ENCODE measurements around the gene NEK10. TPM values are rescaled to one million over a fixed set of nuclear protein-coding genes. Genes with fewer than 3 reads are reported as not detected.
"Not testable (repeated sequence)": the region's sequence is repeated elsewhere in the genome, so short reads cannot be mapped to it uniquely, and the experiment has no call there.

The NEK10 gene
- total RNA-seq, 1 donor from 2014 or later = 2.4 TPM

DNA sequence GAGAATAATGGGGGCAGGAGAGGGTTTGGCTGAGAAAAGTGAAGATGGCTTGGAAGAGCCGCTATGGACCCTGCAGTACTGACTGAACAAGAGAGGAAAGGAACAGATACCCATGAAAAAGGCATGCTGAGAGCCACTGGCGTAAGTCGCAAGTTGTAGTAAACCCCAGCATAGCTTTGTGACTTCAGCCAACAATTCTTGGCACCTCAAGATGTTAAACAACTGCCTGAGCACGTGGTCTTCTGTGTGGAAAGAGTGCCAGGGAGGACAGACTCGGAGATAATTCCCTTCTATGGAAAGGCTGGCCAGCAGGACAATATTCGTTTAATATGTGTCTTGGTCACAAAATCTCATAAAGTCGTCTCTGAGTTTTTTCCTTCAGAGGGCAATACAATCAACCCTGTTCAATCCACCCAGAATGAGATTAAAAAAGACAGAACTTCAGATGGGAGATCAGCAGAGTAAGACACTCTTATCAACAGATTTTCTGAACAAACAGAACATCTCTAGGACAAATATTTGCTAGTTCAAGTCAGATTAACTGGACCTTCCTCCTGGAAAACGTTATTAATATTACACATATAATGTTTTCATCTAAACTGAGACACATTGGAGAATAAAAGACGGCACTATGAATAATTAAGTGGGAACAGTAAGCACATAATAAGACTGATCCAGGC lies 49.2 kb downstream of the NEK10 start:
- ATAC-seq (peak; percentile 92), DNase-seq (ENCODE audit: low spot score) (peak; percentile 77)

DNA sequence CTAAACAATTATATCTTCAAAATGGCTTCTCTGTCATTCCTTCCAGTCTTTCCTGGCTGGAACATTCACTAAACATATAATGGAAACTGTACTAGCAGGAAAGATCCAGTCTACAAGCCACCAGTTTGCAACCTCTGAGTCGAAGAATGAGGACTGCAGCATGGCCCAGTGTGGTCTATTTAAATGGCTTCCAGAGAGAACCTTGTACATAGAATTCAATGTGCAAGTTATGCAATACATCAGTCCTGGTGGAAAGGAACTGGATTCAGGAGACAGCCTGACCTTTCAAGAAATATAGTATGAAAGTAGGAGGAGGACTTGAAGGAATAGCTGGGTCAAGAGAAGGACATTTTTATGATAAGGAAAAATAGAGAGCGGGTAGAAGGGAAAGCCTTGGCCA lies 49.9 kb downstream of the NEK10 start:
- no peak for DNase-seq (ENCODE audit: low spot score)
- peak; percentile 20 for ATAC-seq

DNA sequence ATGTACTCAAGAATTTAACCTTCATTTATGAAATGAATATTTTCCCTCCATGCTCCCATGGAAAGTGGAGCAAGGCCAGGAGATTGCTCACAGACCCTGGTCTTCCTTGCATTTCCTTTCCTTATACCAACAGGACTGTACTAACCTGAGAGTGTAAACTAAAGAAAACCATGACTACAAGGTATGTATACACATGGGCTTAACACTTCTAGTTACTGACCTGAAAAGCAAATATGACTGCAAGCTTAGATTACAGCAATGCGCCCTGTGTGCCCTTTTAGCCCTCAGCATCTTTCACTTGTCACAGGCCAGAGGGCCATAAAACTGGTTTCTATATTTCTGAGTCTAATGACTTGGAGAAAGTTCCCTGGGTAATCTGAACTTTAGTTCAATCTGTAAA lies 52.1 kb downstream of the NEK10 start:
- ATAC-seq (peak; percentile 63), DNase-seq (ENCODE audit: low spot score) (no peak)

DNA sequence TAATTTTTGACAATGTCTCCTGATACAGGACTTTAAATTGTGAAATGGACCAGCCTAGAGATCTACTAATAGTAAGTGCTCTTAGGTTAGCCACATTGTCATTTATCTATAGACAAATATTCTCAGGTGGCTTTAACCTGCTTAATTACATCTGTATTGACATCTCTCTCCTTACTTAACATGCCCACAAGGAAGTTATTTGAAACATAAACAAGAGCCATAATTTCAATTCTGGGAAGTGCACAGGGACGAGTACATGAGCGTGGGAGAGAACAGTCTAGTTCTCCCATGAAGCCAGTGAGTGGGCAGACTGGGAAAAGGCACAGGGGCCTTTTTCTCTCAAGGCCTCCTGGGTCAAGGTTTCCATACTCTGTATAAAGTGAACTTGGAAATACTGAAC lies 54.2 kb downstream of the NEK10 start:
- ATAC-seq = no peak
- no peak for DNase-seq (ENCODE audit: low spot score)

DNA sequence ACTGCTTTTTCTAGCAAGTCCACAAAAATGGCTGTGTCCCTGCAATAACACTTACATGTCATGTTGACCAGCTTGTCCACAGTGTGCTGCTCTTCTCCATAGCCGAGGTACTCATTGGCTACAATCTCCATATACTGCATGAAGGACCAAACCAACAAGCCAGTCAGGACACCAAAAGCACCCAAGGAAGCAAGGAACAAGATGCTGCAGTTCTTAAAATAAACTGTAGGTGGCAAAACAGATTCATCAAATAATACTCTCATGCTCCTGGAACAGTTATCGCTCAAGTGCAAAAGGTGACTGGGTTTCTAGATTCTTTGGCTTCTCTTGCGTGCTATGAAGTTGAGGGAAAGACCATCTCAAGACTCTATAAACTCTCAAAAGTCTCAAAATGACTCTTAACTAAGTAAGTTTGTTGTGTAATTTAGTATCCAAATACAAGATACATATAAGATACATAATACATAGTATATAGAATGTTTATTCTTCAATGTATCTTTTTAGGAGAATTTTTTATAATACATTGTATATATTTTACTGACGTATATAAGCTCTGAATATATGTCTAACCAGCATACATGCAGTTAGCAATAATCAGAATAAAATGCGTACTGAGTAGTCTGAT lies 57.0 kb downstream of the NEK10 start:
- ATAC-seq = peak; percentile 98
- no peak for DNase-seq (ENCODE audit: low spot score)

DNA sequence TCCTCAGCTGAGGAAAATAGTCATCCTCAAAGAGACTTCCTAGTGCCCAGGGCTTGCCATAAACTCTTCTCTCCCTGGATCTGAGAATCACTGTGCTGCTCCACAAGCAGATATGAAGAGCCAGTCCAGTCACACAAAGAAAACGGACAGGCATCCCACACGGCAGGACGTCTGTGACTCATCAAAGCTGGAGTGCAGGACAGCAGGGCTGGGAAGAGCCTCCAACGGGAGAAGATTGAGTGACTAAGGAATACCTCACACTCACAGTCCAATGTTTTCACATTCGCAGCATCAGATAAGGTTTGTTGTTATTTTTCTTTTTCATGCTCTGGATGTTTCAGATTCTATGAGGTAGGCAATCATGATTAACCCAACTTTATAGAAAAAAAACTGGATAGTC lies 57.8 kb downstream of the NEK10 start:
- ATAC-seq (no peak), DNase-seq (ENCODE audit: low spot score) (no peak)

DNA sequence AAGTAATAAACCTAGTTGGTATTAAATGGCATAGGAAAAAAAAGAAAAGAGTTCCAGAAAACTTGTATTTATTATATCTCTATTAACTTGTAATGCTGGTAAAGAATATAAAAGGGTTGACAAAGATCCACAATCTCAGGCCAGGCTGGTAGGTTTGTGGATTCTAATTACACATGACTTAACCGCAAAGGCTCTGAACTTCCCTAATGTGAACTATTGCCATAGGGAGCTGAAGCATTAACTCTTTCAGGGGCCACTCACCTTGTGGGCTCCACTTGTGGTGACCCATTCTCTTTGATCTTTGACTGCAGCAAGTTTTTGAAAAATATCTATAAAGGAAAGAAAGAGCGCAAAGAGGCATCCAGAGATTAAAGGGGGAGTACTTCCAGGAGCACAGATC lies 58.5 kb downstream of the NEK10 start:
- DNase-seq (ENCODE audit: low spot score) (no peak), ATAC-seq (no peak)

DNA sequence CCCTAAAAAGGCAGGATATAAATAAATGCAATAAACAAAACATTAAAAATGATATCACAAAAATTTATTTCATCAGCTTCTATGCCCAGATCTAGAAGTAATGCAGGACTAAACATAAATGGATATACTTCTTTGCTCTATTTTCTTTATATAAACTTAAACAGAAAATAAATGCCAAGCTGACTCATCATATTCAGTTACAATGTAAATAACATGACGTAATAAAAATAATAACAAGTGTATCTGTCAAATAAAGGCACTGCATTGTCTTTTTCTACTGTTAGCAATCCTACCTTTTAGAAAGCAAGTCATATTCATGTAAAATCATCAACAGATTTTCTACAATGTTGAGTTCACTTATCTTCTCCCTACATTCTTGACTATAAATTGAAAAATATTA lies 61.6 kb downstream of the NEK10 start:
- DNase-seq (ENCODE audit: low spot score) = no peak
- ATAC-seq = no peak

DNA sequence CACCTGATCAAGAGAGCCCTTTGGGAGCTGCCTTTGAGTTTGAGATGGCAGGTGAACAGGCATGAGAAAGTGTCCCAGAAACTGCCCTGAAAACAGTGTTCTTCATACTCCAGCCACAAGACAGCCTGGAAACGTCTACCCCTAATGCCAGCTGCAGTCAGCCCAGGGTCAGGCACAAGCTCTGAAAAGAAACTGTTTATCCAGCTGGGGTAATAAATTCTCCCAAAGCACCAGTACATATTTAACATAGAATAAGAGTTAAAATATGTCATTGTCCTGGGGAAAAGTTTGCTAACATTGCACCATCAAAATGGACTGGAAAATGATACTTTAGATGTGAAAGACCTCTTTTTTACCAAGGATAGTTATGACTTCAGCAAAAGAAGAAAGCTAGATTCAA lies 66.3 kb downstream of the NEK10 start:
- ATAC-seq (no peak), DNase-seq (ENCODE audit: low spot score) (no peak)

DNA sequence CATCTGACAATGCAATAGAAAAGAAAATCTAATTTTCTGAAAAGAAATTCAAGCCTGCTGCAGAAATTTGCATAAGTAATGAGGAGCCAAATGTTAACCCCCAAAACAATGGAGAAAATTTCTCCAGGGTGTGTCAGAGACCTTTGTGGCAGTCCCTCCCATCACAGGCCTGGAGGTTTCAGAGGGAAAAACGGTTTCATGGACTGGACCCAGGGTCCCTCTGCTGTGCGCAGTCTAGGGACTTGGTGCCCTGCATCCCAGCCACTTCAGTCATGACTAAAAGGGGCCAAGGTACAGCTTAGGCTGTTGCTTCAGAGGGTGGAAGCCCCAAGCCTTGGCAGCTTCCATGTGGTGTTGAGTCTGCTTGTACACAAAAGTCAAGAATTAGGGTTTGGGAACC lies 70.2 kb downstream of the NEK10 start:
- not testable (repeated sequence) for DNase-seq (ENCODE audit: low spot score); ATAC-seq

DNA sequence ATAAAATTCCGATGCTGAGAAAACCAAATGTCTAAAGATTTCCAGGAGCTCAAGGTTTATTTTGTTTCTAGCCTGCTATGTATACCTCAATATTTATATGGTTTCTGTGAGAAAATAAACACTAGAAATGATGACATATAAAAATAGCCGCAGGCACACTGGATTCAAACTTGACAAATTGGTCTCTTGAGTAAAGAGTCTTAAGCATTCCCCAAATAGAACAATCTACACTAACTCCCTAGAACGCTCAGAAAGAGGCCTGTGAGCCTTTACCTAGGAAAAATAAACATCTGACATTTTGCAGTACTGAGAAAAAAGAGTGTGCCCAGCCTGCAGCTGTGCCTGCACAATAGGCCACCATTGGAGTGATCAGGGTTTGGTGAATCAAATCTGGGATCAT lies 75.2 kb downstream of the NEK10 start:
- DNase-seq (ENCODE audit: low spot score) = no peak
- ATAC-seq = no peak

DNA sequence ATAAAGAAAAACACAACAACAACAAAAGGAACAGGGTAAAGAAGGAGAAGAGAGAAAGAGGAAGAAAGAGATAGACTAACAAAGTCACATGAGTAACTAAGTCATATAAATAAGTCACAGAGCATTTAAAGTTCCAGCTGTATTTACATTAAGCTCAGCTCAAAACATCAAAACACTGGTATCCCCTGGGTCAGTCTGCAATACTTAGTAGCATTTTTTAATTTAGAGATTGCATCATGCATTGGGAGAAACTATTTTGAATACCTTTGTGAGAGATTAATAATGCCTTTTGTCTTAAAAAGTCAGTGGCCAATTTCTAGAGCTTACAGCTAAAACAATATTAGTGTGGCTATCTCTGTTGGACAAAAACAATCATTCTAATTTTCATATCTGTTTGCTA lies 78.4 kb downstream of the NEK10 start:
- DNase-seq (ENCODE audit: low spot score) (no peak), ATAC-seq (no peak)

DNA sequence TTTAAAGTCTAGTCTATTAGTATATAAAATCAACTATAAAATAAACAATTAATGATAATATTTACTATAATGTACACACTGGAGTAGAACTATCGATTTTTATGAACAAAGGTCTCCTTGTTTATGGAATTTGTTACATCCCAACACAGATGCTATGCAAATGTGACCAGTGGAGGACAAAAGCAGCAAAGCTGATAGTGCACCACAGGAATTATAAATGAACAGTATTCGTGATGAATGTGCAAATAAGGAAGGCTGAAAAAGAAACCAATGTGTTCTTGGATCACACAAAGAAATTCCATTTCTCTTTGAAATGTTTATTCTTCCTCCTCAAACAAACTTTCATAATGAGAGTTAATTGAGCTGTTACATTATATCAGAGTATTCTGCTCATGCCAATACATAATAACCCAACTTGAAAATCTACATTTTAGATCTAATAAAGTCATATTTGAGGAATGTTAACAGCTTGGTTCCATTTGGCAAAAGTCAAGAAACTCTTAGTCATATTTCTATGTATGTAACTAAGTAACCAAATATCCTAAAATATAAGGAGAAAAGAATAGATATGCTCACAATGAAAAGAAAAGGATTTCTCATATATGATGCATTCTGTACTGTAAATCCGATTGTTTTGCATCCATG lies 79.3 kb downstream of the NEK10 start:
- no peak for ATAC-seq
- no peak for DNase-seq (ENCODE audit: low spot score)

DNA sequence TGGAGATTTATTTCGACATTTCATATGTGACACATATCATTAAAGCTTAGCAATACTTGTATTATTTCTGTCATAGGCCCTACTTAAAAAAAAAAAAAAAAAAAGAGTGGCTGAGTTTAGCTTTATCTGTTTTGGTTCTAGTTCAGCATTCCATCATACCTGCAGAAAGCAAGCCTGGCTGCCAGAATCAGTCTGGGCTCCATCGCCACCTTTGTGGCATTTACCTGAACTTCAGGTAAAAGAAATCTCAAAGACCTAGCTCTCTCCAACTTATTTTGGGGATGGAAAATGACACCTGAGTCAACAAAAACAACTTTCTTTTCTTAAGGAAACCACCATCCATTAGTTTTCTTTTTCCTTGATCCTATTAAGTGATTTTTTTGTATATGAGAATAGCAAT lies 82.1 kb downstream of the NEK10 start:
- ATAC-seq (no peak), DNase-seq (ENCODE audit: low spot score) (no peak)

DNA sequence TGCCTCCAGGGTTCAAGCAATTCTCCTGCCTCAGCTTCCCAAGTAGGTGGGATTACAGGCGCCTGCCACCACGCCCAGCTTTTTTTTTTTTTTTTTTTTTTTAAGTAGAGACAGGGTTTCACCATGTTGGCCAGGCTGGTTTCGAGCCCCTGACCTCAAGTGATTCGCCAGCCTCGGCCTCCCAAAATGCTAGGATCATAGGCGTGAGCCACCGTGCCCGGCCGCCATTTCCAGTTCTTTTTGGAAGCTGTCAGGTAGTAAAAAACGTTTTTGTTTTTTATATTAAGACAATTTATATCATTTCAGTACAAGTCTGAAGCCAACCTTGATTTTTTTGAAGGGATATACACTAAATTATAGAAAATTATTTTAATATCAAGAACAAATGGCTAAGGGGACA lies 82.7 kb downstream of the NEK10 start:
- ATAC-seq; DNase-seq (ENCODE audit: low spot score): not testable (repeated sequence)

DNA sequence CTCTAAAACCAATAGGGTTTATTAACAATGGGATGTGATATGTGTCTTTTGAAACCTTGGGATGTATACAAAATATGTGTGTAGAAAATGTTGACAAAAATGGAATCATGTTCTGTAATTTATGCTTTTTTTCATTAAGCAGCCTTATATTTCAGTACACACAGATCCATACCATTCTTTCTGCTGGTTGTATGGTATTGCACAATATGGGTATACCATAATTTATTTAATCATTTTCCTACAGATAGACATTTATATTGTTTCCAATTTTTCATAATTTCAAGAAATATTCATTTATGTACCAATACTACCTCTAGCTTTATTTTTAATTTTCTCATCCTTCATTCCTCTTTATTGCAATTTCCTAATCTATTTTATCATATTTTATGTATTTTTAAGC lies 83.5 kb downstream of the NEK10 start:
- DNase-seq (ENCODE audit: low spot score) (no peak), ATAC-seq (no peak)

DNA sequence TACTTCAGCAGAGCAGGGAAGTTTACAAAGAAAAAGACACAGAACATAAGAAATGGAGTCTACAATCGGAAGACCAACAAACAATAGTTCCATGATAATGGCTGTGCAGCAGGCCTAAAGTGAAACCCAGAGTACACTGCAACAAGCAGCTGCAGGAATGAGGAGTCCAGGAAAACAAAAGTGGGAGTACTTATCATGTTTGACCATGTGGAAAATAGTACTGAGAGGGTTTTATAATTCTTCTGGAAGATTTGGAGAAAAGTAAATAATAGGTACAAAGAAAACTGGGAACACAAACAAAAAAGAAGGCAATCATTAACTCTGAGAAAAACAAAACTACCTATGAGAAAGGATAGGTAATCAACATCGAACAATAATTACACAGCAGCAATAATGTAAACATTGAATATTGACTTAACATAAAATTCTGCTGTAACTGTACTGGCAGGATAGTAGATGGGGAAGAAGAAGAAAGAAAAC lies 87.5 kb downstream of the NEK10 start:
- no peak for DNase-seq (ENCODE audit: low spot score)
- ATAC-seq = peak; percentile 51

DNA sequence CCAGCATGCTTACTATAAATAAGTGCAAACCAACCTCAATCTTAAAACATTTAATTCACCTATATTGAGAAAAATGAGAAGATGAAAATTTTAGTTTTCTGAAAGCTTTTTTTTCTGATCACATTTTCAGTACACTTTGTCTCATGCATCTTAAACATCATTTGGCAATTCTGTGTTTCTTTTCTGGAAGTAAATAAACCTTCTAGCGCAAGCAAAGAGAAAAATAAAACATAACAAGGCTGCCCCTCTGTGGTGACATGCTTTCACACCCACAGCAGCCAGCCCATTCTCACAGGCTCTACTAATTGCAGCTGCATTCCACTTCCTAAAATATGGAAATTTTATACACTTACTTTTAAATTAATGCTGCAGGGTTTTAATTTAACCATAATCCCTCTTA lies 90.1 kb downstream of the NEK10 start:
- DNase-seq (ENCODE audit: low spot score) = peak; percentile 49

DNA sequence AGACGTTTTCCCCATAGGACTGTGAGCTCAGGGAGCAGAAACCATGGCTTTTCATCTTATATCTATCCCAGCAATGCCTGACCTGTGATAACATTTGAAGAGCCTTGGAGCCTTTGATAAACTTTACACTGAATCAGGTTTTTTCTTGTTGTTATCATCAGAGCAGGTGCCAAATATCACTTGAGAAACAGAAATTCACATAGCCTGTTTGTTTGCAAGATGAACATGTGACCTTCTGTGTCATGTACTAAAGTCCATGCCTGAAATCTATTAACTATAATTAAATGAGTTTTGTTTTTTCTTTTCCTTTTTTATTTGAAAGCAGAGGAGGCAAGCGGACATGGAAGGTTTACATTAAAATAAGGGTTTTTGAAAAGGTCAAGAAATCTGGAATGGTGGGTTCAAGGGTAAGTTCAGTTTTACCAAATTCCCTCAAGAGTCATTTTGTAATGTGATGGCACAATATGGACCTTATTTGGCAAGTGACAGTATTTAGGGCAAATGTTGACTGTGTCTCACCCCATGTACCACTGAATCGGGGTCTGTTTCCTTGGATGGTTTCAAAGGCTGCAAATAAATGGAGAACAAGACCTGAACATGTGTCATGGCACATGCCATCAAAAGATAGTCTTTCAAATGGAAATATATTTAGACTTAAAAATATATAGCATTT lies 90.7 kb downstream of the NEK10 start:
- DNase-seq (ENCODE audit: low spot score) (no peak), ATAC-seq (peak; percentile 70)

More for the DNA sequence above, 90.1 kb downstream of the NEK10 start:
- ATAC-seq = peak; percentile 86

DNA sequence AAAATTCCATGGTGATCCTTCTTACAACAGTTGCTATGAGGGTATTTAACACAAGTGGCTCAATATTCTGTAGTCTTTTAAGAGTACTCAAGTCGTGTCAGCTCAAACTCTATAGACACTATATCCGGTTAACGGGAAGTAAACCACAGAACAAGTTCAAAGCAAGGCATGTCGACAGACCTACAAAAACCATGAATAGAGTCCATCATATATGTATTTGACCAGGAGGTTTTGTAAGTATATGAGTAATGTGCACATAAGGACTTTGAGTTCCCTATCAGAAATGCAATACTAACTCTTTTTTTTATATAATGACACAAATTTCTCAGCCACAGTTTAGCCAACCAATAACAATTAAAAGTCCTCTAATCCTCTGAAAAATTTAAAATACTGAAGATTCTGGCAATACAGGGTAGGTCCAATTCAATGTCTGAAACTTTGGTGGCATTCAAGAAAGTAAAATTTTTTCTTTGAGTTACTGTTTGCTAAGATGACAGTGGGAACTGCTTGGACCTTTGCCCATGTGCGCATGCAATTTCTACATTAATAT lies 93.7 kb downstream of the NEK10 start:
- ATAC-seq = no peak
- no peak for DNase-seq (ENCODE audit: low spot score)

DNA sequence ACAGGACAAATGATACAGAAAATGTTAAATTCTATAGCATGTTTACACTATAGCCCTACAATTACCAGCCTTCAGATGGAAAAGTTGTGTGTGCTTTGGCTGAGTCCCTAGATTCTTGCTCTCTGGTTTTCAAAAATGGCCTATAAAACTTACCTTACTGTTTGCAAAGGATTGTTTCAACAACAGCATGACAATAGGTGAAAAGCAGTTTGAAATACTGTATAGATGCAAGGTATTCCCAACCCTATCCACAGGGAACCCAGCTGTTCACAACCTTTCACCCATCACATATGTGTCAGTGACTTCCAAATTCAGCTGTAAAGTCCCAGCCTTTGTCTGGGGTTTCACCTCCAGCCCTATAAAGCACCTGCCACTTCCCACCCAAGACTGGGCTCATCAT lies 97.3 kb downstream of the NEK10 start:
- DNase-seq (ENCODE audit: low spot score) (no peak), ATAC-seq (no peak)

Data from left lobe of liver (tissue), 2 donors.